Measurements from ENCODE around the gene WDR48. TPM values are rescaled to one million over a fixed set of nuclear protein-coding genes. Genes with fewer than 3 reads are reported as not detected.

Gene WDR48
- total RNA-seq, 4 donors from 2014 or later, result 49.8 to 83.2 (median 69.3) TPM

DNA sequence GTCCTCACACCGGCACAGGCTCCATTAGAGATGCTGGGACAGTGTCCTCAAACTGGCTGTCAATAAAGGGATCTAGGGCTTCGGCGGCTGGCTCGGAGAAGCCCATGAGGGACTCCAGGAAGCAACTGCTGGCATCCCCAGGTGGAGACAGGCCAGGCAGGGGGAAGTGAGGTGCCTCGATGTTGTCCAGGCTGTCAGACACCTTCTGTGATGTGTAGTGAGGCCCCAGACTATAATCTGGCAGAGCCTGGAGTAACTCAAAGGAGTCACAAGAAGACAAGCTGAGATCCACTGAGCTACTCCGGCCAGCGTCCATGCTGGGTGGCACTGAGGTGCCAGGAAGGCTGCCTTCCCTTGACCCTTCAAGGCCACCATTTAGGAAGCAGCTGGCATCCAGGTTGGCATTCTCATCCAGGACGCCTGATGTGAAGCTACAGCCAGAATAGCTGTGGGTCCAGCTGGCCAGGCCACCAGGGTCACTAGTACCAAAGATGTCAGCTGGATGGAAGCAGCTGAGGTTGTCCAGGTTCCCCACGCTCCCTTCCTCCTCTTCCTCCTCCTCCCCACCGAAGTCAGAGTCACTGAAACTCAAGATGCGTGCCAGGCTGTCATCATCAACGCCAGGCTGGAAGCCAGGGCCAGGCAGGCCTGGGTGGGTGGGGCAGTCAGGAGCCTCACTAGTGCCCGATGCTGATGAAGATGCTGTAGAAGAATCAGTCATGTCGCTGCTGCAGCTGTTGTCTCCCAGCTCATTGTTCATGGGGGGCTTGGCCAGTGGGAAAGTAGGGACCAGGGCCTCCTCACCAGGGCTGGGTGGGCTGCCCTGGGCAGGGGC lies 91.5 kb downstream of the WDR48 start:
- peaks cover 42 to 46% of the 10 kb centered on the region in 2 donors for H3K36me3 ChIP-seq
- peak overlapping the region in 2 of 3 donors; percentile 89 to 92 for H3K27ac ChIP-seq
- no peaks in the 10 kb centered on the region for H3K9me3 ChIP-seq
- H3K4me1 ChIP-seq, result peaks cover 64 to 72% of the 10 kb centered on the region in 2 donors
- TF ChIP-seq, protein P1, sequence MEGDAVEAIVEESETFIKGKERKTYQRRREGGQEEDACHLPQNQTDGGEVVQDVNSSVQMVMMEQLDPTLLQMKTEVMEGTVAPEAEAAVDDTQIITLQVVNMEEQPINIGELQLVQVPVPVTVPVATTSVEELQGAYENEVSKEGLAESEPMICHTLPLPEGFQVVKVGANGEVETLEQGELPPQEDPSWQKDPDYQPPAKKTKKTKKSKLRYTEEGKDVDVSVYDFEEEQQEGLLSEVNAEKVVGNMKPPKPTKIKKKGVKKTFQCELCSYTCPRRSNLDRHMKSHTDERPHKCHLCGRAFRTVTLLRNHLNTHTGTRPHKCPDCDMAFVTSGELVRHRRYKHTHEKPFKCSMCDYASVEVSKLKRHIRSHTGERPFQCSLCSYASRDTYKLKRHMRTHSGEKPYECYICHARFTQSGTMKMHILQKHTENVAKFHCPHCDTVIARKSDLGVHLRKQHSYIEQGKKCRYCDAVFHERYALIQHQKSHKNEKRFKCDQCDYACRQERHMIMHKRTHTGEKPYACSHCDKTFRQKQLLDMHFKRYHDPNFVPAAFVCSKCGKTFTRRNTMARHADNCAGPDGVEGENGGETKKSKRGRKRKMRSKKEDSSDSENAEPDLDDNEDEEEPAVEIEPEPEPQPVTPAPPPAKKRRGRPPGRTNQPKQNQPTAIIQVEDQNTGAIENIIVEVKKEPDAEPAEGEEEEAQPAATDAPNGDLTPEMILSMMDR (IDR thresholded peaks at IDR 0.05), result no peak
- no peak for TF ChIP-seq POLR2A (IDR thresholded peaks at IDR 0.05)
- intact Hi-C loops (cut with DNase I), result loop anchor here (5.0 kb wide), 1 partner anchor 39 kb away; no protein-coding TSS in a partner anchor
- H3K4me3 ChIP-seq (replicated peaks in 1 of 3), result no peak overlapping the region
- WGBS, 2 donors, result 88 to 95% methylated on average over 13 to 14 of the region's 14 CpGs
- H3K27me3 ChIP-seq, result no peaks in the 10 kb centered on the region
- no peak for DNase-seq

DNA sequence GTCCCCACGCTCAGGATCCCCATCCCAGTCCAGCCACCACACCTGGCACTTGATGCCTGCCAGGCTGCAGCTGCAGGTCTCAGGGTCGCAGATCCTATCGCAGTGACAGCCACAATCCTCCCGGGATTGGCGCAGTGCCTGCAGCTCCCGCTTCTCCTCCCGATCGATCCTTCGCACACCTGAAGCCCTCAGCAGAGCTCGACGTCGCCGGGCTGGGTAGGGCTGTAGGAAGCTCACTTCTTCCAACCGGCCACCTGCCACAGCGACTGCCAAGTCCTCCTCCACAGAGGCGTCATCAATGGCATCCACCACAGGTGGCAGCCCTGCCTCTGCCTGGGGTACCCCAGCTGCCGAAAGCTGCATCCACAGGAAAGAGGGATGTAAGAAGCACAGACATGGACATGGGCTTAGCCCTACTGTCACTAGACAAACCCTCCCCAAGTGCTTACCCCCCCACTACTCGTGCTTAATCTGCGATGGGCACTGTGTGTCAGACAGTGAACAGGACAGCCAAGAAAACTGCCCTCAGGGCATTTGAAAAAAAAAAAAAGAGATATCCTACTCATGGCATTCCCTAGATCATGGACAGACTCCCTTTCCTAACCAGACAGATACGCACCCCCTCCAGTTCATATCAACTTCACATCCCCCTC lies 92.4 kb downstream of the WDR48 start:
- no peak overlapping the region for H3K27ac ChIP-seq

DNA sequence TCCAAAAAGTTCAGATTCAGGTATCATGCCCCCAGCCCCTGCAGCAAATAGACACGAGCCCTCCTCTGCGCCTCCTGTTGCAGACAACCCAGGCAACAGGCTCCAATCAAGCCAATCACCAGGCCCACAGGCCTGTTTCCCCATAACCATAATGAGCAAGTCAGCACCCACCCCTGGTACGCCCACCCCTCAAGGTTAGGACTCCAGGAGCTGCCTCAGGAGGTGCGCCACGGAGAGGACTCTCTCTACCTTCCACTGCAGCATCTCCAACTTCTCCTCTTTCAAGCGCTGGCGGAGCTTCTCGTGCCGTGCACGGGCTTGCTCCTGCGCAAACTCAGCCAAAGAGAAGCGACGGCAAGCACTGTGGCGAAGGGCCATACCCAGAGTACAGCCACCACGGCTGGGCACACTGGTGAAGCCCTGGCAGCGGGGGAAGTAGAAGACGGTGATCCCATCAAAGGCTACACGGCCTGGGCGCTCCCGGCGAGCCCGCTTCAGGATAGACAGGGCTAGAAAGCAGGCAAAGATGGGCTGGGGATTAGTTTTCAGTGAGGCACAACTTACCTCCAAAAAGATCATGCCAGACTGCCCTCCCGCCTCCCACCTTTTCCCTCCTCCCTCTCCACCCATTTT lies 93.0 kb downstream of the WDR48 start:
- H3K4me1 ChIP-seq, result peaks cover 66 to 74% of the 10 kb centered on the region in 2 donors
- H3K9me3 ChIP-seq, result no peaks in the 10 kb centered on the region
- no peak overlapping the region for H3K27ac ChIP-seq
- no peak for DNase-seq
- H3K4me3 ChIP-seq (replicated peaks in 1 of 3), result no peak overlapping the region
- peaks cover 42 to 46% of the 10 kb centered on the region in 2 donors for H3K36me3 ChIP-seq
- no peak for TF ChIP-seq POLR2A (IDR thresholded peaks at IDR 0.05)
- TF ChIP-seq, protein P1 (IDR thresholded peaks at IDR 0.05), result no peak
- 96 to 97% methylated on average over 19 to 23 of the region's 23 CpGs for WGBS, 2 donors
- H3K27me3 ChIP-seq, result no peaks in the 10 kb centered on the region
- intact Hi-C loops (cut with DNase I), result loop anchor here (5.0 kb wide), 1 partner anchor 37 kb away; no protein-coding TSS in a partner anchor

More for the DNA sequence above, 92.4 kb downstream of the WDR48 start:
- Histone ChIP-seq H3K4me1 (peaks cover 66 to 74% of the 10 kb centered on the region in 2 donors), H3K27me3 (no peaks in the 10 kb centered on the region), H3K36me3 (peaks cover 42 to 46% of the 10 kb centered on the region in 2 donors), H3K4me3 (replicated peaks in 1 of 3) (no peak overlapping the region), H3K9me3 (no peaks in the 10 kb centered on the region)
- no peak for DNase-seq
- TF ChIP-seq, protein P1 (IDR thresholded peaks at IDR 0.05), result no peak
- TF ChIP-seq POLR2A (IDR thresholded peaks at IDR 0.05), result no peak
- intact Hi-C loops (cut with DNase I), result loop anchor here (5.0 kb wide), 1 partner anchor 38 kb away; no protein-coding TSS in a partner anchor
- WGBS, 2 donors, result 89 to 95% methylated on average over 20 of the region's 20 CpGs

DNA sequence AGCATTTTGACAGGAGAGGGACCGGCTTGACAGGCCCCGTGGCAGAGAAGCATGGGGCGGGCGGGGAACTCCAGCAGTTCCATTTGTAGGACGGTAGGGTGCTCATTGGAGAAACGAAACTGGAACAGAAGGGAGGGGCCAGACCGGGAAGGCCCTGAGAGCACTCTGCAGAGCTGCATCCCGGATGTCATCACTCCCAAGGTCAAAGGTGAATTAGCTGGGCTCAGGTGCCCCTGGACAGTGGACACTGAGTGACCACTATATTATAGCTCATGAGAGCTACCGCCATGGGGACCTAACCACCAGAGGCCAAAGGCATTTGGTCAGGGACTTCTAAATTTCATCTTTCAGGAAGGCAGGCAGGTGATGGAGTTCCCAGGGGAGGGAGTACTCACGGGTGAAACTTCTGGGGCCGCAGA lies 94.3 kb downstream of the WDR48 start:
- Histone ChIP-seq H3K27ac (peak overlapping the region in 2 of 3 donors; percentile 59 to 100), H3K9me3 (no peaks in the 10 kb centered on the region), H3K27me3 (no peaks in the 10 kb centered on the region), H3K36me3 (peaks cover 42 to 46% of the 10 kb centered on the region in 2 donors), H3K4me1 (peaks cover 66 to 74% of the 10 kb centered on the region in 2 donors), H3K4me3 (replicated peaks in 1 of 3) (no peak overlapping the region)
- TF ChIP-seq POLR2A (IDR thresholded peaks at IDR 0.05), result no peak
- TF ChIP-seq, protein P1 (IDR thresholded peaks at IDR 0.05), result no peak
- intact Hi-C loops (cut with DNase I), result no loop called here
- WGBS, 2 donors, result 72 to 76% methylated on average over 10 to 11 of the region's 11 CpGs
- no peak for DNase-seq

Small RNA genes lying within 50 kb of the gene (microRNA-seq; reads per million reads assigned to microRNA genes)
- not detected for gene MIR6822

Small RNA genes lying within 50 kb of the gene (small RNA-seq; reads per million reads assigned to genes)
- not detected for gene RNU6-1227P

Other genes starting within 250 kb of the WDR48 start
- not detected for gene SCN10A, start 235.8 kb upstream of the WDR48 start, total RNA-seq
- gene SCN11A, start 72 bp upstream of the WDR48 start, total RNA-seq, result under 1 TPM; 0.13 to 0.33 (median 0.14) TPM
- 100 to 1,000 TPM in 2 of 4 donors, 10 to 100 TPM in 2; 64.6 to 105 (median 101) TPM for gene GORASP1, start 55.6 kb downstream of the WDR48 start, total RNA-seq
- gene TTC21A, start 55.7 kb downstream of the WDR48 start, total RNA-seq, result 10 to 100 TPM in 3 of 4 donors, 1 to 10 TPM in 1; 8.9 to 17.8 (median 11.7) TPM
- 10 to 100 TPM; 33.5 to 81.0 (median 36.7) TPM for gene CSRNP1, start 101.6 kb downstream of the WDR48 start, total RNA-seq
- not detected for gene XIRP1, start 140.6 kb downstream of the WDR48 start, total RNA-seq
- gene CX3CR1, start 228.0 kb downstream of the WDR48 start, total RNA-seq, result 1 to 10 TPM in 2 of 4 donors, under 1 TPM in 1, not detected in 1; 0.27 to 1.9 (median 1.1) TPM

Data from thyroid gland (tissue), 4 donors.